ENCODE data around the gene IKZF5.
A peak's percentile ranks its signal among the peaks of the same experiment; 100 is the strongest.

Gene IKZF5, protein sequence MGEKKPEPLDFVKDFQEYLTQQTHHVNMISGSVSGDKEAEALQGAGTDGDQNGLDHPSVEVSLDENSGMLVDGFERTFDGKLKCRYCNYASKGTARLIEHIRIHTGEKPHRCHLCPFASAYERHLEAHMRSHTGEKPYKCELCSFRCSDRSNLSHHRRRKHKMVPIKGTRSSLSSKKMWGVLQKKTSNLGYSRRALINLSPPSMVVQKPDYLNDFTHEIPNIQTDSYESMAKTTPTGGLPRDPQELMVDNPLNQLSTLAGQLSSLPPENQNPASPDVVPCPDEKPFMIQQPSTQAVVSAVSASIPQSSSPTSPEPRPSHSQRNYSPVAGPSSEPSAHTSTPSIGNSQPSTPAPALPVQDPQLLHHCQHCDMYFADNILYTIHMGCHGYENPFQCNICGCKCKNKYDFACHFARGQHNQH

DNA sequence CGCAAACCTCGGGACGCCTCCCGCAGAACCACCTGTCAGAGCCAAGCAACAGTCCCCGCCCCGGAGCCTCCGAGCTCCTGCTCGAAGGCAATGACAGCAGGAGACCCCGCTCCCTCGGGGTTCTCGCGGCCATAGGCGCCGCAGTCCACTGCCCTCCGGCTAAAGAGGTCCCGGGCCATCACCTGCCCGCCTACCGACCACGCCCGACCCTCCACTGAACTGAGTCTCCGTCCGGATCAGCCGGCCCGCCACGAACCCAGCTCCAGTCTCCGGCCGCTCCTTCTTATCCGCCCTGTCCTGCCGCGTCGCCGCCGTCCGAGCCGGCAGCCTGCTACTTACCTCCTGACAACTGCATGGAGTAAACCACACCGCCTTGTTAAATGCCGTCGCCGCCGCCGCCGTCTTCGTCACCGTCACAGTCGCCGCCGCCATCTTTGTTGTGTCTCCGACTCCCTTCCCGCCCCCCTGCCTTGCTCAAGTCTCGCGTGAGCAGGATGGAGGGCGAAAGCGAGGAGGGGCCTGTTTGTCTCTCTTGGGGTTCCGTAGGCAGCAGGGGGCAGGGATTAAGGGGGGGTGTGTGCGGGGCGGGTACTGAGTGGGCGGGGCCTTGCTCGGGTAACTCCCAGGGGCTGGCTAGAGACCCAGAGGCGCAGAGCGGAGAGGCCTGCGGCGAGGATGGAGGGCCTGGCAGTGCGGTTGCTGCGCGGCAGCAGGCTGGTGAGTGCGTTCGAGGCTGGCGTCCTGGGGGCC, at the start of gene IKZF5, which contains the start of gene ACADSB:
Gene IKZF5 (minus strand): TSS at position 441 of the 750 bp plus-strand sequence. CDS start 10,170 bp downstream, outside the sequence.
Gene ACADSB (plus strand): TSS at position 652 of the 750 bp plus-strand sequence. CDS start 24 bp downstream, at position 676.
- peak; percentile 98 for DNase-seq (ENCODE audit: low spot score)

DNA sequence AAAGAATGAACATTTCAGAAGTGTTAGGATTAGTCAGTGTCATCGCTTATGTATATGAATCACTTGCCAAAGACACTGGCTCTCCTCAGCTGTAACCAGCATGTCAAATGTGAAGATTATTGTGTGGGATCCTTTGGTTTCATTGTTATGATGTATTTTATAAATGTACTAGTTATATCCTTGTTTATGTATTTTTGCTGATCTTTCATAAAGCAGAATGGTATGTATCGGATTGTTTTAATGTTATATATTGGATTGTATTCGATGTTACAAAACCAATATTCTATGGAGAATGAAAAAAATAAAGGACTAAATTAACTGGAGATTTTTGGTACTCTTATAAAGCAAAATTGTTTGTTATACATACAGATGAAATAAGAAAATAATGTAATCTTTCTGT, 49.4 kb upstream of the IKZF5 start:
- DNase-seq (ENCODE audit: low spot score) = no peak

DNA sequence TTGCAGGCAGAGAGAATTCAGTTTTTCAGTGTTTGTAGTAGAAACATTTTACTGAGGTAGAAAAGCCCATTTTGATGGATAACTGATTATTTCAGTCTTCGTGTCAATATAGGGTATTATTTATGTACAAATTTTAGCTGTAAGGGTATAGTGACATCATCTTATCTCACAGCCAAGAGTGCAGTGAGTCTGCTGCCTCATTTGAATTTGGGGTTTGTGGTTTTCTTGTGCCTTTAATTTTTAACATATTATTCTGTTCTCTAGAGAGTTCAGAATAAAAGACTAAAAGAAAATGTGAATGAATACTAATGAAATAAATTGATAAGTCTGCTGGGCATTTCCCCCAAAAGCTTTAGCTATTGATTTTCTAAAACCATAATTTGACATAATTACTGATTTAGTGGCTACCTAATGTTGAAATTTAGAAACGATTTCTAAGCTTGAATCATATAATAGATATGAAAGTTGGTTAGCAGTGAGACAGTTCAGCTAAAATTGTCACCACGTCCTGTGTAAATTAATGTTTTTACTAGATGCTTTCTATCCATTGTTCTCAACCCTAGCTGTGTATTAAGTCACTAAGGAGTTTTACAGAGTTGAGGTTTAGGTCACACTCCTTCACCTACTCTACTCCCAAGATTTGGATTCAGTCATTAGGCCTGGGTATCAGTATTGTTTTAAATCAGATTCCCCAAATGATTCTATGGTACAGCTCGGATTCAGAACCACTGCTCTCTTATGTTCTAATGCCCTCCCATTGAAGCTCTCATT, 37.6 kb upstream of the IKZF5 start:
- no peak for DNase-seq (ENCODE audit: low spot score)

DNA sequence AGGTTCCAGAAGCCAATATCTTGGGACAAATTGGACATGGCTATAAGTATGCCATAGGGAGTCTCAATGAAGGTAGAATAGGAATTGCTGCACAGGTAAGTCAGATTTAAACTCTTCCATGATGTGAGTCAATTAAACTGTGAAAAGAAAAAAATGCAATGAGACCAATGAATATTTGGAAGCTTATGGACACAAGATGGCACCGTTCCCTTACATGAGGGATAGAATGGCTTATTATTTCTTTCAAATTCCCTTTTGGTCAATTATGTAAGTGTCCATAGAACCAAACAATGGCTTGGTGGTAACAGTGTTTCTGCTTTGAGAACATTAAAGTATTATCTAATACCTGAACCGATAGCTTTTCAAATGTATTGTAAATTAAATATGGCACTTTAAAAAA, 35.8 kb upstream of the IKZF5 start:
- DNase-seq (ENCODE audit: low spot score) = no peak

DNA sequence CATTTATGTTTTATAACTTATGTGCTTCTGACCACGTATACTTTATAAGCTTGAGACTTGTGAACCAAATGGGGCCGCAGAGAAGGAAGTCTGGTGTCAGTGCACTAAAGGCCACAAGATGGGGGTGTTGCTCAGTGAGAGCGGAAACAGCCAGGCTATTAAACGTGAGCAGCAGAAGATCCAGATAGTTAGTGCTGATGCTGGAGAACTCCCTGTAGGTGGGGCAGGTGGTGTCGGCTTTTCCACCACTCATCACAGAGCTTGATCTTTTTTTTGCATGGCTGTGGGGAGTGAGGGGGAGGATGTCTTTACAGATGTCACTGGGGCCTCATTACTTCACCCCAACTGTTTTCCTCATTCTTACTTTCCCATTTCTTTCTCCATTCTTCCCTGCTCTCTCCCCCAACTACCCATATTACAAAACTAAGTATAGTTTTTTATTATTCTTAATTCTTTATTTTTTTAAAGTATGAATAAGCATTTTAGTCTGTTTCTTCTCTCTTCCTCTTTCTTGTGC, 34.9 kb upstream of the IKZF5 start:
- peak; percentile 58 for DNase-seq (ENCODE audit: low spot score)

DNA sequence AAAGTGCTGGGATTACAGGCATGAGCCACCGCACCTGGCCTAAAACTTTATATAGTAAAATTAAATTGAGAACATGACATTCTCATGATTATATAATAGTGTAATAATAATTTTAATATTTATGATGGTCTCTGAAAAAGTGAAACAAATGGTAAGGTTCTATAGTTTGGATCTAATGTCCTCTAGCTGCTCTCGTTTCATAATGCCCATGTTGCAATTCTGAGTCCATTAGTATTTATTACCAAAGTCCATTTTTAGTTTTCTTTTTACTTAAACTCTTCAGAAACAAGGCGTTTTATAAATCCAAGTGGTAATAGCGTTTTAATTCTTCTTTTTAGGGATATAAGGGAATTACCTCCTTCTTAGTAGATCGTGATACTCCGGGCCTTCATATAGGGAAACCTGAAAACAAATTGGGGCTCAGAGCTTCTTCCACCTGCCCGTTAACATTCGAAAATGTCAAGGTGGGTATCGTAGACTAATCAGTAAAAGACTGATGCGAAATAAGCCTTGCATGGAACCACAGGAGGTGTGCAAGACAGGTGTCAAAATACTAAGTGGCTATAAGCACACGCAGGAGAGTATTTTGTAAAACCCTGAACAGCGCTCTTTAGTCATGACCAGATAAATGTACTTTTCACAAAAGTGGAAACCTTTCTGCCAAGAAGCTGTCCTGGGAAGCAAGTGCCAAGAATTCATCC, 34.3 kb upstream of the IKZF5 start:
- no peak for DNase-seq (ENCODE audit: low spot score)

DNA sequence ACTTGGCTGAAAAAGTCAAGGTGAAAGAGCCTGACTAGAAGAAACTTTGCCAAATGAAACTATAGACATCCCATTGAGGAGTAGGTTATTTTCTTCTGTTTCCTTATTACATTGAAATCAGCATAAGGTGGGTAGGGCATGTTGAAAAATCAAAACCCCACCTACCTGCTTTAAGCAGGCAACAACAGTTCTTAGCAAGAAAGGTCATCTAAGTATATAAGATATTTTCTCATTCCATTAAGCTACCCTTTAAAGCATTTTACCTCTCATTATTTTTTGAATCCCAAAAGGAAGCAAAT, 31.0 kb upstream of the IKZF5 start:
- no peak for DNase-seq (ENCODE audit: low spot score)

DNA sequence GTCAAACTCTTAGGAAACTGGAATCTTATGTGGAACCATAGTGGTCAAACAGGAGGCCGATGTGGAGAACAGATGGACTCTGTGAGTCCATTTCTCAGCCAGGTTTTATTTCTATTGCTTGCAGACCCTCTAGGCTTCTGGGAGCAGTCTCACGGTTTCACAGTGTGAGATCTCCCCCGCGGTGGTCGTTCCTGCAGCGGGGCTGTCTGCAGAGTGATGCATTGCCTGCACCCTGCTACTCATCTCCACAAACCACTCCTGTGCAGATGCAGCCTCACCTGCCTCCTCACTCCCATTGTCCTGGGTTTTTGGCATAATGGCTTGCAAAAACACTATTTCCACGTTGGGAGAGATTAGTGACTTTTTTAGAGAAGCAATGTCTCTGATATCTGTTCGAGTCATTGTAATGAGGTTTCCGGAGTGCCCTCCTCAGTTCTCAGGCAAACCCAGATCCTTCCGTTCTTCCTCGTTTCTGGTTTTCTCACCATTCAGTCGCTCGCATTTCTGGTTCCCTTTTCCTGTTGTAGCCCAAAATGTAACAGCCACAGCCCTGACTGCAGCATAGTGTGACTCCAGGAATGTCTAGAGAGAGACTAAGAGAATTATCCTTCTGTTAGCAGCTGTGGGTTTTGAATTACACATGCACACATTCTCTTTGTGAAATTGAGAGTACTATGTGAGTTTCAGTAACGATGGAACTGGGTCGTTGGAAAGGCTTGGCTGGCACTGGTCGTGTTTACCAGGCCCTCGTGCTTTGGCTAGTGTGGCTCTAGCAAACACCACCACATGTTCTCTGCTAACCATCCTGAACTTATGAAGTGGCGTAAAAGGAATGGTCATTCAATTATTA, 30.4 kb upstream of the IKZF5 start:
- DNase-seq (ENCODE audit: low spot score) = no peak

DNA sequence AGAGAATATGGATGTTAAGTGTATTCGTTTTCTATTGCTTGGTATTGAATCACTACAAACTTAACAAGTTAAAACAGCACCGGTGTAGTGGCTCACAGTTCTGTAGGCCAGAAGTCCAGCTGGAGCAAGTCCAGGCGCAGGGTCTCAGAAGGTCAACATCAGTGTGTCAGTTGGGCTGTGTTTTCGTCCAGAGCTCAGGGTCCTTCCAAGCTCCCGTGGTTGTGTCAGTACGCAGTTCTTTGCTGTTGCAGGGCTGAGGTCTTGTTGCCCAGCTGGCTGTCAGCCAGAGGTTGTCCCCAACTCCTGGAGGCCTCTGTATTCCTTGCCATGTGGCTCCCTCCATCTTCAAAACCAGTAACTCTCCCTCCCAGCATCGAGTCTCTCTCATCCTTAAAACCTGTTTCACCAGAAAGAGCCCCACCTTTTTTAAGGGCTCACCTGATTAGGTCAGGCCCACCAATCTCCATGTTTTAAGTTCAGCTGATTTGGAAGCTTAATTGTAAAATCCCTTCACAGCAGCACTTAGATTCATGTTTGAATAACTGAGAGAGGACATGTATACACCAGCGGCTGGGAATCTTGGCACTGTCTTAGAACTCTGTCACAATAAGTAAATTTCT, 27.0 kb upstream of the IKZF5 start:
- no peak for DNase-seq (ENCODE audit: low spot score)

DNA sequence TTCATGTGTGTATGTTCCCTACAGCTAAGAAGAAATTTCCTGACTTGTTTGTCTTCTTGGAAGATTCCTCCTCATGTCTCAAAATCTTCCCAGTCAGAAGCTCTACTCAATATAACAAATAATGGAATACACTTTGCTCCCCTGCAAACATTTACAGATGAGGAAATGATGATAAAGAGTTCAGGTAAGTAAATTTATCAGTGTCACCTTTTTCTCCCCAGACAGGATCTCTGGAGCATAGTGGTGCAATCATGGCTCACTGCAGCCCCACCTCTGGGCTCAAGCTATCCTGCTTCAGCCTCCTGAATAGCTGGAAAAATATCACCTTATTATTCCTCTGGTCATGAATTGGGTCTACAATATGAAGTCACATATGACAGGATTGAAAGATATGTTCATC, 25.7 kb upstream of the IKZF5 start:
- DNase-seq (ENCODE audit: low spot score) = no peak

DNA sequence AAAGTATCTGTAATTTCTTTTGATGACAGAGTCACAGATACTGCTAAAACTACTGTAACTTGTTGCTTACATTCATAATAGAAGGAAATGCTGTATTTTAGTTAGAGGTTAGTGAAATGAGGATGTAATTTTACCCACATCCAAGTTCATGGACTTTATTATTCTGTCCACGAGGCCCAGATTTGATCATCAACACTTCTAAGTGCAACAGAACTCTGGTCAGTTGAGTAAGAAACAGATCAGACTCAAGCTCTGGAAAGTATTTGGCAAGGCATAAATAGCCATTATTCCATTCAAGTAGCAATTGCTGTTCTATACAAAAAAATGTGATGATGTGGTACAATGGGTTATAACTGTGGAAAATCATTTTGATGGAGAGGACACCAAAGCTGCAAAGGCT, 22.5 kb upstream of the IKZF5 start:
- no peak for DNase-seq (ENCODE audit: low spot score)

DNA sequence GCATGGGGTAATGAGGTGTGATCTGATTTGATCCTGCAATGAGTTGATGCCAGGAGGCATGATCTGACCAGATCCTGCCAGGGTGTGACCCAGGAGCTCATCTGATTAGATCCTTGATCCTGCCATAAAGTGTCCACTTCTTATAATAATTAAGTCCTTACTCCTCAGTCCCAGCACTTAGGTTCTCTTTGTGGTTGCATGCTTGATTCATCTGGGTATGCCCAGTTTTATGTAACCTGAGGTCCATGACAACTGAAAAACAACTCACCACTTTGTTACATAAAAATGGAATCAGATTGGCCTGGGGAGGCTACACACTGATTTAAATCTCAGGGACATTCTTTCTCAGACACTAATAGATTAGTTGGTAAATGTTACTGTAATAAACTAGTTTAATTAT, 19.3 kb upstream of the IKZF5 start:
- DNase-seq (ENCODE audit: low spot score) = no peak

DNA sequence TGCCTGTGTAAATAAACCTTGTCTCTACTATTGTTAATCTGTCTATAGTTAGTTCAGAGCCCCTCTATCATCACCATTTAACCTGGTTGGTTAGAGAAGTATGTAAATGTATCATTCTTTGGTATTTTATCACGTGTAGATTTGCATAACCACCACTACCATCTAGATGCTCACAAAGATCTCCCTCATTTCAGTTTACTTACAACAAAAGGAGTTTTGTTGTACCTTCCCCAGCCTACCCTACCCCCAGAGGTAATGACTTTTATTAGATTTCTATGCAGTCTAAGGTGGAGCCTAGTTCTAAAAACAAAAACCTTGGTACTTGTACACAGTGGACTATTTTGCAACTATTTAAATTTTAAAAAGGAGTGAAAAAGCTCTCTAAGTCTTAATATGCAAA, 17.7 kb upstream of the IKZF5 start:
- DNase-seq (ENCODE audit: low spot score) = no peak

DNA sequence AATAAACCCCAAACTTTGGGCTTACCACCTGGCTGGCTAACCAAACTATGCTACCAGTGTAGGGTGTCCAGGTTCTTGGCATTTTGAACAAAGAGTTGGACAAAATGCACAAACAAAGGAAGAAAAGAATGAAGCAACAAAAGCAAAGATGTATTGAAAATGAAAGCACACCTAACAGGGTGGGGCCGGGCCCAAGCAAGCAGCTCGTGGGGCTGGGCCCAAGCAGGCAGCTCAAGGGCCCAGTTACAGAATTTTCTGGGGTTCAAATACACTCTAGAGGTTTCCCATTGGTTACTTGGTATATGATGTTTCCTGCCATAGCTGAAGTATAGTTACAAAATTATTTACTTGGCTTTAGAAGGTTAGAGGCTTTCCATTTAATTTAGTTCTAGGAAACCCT, 15.9 kb upstream of the IKZF5 start:
- no peak for DNase-seq (ENCODE audit: low spot score)

DNA sequence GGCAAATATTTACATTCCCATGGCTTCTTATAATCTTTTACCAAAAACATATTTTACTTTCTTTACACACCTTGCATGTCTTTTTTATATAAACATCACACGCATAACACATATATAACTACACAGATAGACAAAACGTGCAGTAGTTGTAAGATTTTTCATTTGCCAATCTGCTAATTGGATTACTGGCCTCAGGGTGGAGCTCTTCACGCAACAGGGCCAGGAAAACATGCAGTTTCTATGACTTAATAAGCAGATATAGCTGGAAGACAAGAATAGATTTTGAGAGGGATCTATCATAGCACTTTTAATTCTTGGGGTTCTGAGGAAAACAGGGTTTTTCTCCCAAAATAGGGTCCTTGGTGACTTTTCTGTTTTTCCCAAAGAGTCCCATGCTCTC, 12.9 kb upstream of the IKZF5 start:
- no peak for DNase-seq (ENCODE audit: low spot score)

DNA sequence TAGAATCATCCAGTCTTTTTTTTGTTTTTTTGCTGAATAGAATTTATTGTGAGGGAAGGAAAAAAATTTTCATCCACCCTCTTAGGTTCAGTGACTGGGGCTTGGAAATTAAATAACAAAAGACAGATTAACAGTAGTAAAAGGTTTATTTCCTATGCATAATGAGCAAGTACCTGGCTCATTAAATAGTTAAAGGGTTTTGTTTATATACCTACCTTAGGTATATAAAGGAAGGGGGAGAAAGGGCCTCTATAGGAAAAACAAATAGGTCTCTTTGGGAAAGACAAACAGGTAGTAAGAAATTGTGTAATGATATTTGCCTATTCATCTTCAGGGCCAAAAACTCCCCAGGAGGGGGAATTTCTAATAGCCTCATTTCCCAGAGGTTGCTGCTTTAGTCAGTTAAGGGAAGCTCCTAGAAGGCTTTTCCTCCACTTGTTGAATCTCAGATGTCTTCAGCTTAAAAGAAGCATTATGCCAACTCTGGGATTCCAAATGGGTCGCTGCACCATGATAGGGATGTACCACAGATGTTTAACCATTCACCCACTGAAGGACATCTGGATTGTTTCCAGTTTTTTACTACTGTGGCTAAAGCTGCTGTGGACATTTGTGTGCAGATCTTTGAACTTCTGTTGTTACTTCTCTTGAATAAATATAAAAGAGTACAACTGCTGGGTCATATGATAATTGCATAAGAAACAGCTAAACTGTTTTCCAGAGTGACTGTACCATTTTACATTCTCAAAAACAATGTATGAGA, 11.5 kb upstream of the IKZF5 start:
- DNase-seq (ENCODE audit: low spot score) = peak; percentile 65

DNA sequence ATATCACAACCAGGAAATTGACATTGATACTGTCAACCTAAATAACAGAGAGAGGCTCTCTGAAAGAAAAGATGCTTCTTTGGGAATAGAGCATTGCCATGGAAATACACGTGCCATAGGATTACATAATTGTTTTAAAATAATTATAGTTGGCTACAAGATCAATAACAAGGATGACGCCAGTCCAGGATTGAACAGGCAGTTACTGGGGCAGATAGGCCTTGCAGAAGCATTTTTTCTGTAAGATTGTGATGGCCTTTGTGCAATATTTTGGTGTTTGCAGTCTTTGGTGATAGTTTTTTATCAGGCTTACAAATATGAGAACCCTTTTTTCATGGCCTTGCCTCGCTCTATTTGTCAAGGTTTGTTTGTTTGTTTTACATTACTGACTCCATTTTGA, 10.7 kb upstream of the IKZF5 start:
- DNase-seq (ENCODE audit: low spot score) = peak; percentile 32

DNA sequence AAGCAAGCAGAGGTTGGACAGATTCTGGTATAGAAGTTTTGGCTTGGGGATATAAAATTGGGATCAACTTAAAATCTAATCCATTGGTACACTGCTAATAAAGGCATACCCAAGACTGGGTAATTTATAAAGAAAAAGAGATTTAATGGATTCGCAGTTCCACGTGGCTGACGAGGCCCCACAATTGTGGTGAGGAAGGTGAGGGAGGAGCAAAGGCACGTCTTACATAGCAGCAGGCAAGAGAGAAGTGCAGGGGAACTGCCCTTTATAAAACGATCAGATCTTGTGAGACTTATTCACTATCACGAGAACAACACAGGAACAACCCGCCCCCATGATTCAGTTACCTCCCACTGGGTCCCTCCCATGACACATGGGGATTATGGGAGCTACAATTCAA, 9.9 kb upstream of the IKZF5 start:
- DNase-seq (ENCODE audit: low spot score) = no peak

DNA sequence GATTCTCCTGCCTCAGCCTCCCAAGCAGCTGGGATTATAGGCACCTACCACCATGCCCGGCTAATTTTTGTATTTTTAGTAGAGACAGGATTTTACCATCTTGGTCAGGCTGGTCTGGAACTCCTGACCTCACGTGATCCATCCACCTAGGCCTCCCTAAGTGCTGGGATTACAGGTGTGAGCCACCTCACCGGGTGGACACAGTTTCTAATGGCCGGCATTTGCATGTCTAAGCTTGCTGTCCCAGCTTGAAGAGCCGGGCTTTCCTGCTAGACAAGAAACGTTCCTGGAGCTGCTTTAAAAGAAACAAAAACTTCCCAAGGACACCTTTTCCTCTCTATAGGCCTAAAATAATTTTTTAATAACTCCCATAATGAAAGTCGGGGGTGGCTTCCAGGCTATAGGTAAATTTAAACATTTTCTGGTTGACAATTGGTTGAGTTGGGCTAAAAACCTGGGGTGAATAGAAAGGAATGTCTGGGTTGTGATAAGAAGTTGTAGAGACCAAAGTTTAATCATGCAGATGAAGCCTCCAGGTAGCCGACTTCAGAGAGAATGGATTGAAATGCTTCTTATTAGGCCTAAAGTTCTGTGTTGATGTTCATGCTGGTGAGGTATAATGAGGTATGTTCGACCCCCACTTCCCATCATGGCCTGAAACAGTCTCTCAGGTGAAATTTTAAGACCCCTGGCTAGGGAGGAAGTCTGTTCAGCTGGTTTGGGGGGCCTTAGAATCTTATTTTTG, 9.0 kb upstream of the IKZF5 start:
- no peak for DNase-seq (ENCODE audit: low spot score)

All from HuH-7 (cell line).